D721Med (cell line): ENCODE measurements around the gene S100Z.
"Not testable (repeated sequence)": the region's sequence is repeated elsewhere in the genome, so short reads cannot be mapped to it uniquely, and the experiment has no call there.

Experiments used
- DNase-seq: peaks from one replicate; pipeline ENCODE4 v3.0.0; 2011; ENCODE audit warnings: low spot score; ENCODE audit not compliant: insufficient read length
- FAIRE-seq: peaks from 2 replicates; lab custom pipeline; 2011; peaks lifted over from hg19 to GRCh38; lab: Jason Lieb, UNC
- TF ChIP-seq, protein P1 (sequence below): IDR thresholded peaks from 2 replicates; pipeline ENCODE4 v1.5.1; 2012; ENCODE audit warnings: mild to moderate bottlenecking, control low read depth; ENCODE audit not compliant: insufficient read depth; ENCODE audit errors: missing control alignments

Gene S100Z

DNA sequence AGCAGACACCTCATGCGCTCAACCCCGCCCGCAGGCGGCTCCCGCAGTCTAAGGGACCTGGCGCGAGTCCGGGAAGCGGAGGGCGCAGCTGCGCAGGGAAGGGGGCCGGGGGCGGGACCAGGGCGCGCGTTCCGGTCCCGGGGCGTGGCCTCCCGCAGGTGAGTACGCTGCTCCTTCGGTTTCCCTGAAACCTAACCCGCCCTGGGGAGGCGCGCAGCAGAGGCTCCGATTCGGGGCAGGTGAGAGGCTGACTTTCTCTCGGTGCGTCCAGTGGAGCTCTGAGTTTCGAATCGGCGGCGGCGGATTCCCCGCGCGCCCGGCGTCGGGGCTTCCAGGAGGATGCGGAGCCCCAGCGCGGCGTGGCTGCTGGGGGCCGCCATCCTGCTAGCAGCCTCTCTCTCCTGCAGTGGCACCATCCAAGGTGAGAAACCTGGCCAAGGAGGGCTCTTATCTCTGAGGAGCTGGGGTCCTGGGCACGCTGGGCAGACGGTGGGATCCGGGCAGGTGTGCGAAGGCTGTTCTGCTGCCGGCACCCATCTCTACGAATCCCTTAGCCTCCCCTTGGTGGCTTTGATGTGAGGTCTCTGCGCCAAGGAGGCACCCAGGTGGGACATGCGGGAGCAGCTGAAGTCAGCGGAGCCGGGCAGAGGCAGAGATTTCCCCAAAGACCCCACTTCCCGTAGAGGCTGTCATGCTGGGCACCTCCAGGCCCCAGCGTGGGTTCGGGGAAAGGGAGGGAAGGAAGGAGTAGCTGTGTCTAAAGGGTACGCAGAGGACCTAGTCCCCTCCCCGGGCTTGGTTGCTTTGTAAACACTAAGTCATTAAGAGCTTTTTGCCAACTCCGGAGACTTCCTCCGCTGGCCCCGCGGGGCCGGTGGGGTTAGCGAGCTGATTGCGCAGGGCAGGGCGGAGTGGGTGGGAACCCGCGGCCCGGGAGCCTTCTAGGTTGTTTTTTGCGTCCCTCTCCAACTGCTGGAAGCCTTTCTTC lies 30.7 kb upstream of the S100Z start, which contains the start of gene F2RL1:
Gene F2RL1 (plus strand): TSS at position 187 of the 988 bp plus-strand sequence. CDS start 153 bp downstream, at position 340.
- TF ChIP-seq, protein P1, sequence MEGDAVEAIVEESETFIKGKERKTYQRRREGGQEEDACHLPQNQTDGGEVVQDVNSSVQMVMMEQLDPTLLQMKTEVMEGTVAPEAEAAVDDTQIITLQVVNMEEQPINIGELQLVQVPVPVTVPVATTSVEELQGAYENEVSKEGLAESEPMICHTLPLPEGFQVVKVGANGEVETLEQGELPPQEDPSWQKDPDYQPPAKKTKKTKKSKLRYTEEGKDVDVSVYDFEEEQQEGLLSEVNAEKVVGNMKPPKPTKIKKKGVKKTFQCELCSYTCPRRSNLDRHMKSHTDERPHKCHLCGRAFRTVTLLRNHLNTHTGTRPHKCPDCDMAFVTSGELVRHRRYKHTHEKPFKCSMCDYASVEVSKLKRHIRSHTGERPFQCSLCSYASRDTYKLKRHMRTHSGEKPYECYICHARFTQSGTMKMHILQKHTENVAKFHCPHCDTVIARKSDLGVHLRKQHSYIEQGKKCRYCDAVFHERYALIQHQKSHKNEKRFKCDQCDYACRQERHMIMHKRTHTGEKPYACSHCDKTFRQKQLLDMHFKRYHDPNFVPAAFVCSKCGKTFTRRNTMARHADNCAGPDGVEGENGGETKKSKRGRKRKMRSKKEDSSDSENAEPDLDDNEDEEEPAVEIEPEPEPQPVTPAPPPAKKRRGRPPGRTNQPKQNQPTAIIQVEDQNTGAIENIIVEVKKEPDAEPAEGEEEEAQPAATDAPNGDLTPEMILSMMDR: no peak
- FAIRE-seq (no peak), DNase-seq (peak; percentile 55)

GRCh38 chr5:76819851-76820525 lies 29.8 kb upstream of the S100Z start:
- FAIRE-seq: no peak
- TF ChIP-seq, protein P1: no peak
- no peak for DNase-seq

- FAIRE-seq (no peak), DNase-seq (no peak)
- TF ChIP-seq, protein P1: no peak
These were observed 29.3 kb upstream of the S100Z start for GRCh38 chr5:76820526-76820890.

GRCh38 chr5:76821136-76821535 lies 28.7 kb upstream of the S100Z start:
- no peak for FAIRE-seq
- DNase-seq: no peak
- TF ChIP-seq, protein P1: no peak

GRCh38 chr5:76822105-76822731 lies 27.6 kb upstream of the S100Z start:
- not testable (repeated sequence) for DNase-seq, FAIRE-seq

DNA sequence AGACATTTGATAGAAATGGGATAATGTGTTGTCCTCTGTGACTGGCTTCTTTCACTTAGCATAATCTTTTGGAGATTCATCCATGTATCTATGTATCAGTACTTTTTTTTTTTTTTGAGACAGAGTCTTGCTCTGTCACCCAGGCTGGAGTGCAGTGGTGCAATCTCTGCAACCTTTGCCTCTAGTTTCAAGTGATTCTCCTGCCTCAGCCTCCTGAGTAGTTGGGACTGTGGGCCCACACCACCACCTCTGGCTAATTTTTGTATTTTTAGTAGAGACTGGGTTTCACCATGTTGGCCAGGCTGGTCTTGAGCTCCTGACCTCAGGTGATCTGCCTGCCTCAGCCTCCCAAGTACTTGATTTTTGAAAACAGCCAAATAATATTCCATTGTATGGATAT lies 23.4 kb upstream of the S100Z start:
- FAIRE-seq, DNase-seq: not testable (repeated sequence)

DNA sequence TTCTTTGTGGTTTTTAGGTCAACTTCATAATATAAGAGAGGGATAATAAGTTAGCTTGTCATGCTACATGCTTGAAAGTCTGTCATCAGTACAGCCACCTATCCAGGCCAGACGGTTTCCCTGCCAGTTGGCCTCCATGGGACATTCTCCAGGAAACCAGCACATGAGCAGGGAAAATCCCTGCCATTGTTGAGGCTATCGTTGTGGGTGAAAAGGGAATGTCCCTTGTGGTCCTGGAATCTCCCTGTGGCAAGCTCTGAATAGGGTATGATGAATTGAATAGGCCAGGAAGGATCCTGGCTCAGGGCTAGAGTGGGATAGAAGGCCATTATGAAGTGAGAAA lies 18.7 kb upstream of the S100Z start:
- no peak for FAIRE-seq
- no peak for DNase-seq
- TF ChIP-seq, protein P1: no peak
